HG02840 (cell line): ENCODE data around the gene MTHFR.

ENCODE experiments used
- ATAC-seq: cut with Tn5 transposase; IDR thresholded peaks from one replicate; pipeline ENCODE4 v1.9.1; 2021; ENCODE audit warnings: mild to moderate bottlenecking, moderate library complexity, moderate number of reproducible peaks; ENCODE audit not compliant: unreplicated experiment, low FRiP score

MTHFR gene

GRCh38 chr1:11738096-11738495 is 67.7 kb downstream of the MTHFR start:
- ATAC-seq = no peak

DNA sequence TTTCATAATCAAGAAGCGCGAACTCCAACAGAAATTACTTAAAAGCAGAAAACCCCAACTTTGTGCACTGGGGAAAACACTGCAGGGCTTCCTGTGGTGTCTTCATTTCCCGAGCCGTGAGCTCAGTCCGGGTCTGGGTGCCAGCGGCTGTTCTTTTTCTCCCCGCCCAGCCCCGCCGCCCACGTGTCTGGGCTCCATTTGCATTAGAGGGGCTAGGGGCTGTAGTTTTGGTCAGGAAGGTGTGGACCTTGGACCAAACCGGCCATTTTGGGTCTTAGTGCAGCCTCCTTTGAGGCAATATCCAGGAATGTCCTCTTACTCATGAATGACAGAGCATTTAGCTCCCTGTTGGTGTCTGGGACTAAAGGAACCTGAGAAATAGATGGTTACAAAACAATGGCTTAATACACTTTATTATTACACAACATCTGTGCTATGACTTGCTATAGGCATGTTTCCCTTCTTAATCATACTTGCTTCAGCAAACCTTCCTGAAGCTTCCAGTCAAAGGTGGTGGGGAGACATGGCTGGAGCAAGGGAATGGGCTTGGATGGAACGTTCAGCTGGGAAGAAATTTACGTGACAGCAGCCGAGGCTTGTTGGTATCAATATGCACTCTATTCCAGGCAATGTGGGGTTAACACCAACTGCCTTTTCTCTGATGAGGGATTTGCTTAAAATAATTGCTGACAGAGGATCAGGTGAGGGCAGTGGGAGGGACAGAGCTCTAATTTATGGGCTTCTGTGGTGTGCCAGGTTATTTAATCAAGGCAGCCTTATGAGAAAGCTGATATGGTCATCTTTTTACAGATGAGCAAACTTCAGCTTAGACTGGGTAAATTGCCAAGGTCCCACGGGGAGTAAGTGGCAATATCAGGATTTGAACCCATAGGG is 68.8 kb downstream of the MTHFR start:
- ATAC-seq = no peak

DNA sequence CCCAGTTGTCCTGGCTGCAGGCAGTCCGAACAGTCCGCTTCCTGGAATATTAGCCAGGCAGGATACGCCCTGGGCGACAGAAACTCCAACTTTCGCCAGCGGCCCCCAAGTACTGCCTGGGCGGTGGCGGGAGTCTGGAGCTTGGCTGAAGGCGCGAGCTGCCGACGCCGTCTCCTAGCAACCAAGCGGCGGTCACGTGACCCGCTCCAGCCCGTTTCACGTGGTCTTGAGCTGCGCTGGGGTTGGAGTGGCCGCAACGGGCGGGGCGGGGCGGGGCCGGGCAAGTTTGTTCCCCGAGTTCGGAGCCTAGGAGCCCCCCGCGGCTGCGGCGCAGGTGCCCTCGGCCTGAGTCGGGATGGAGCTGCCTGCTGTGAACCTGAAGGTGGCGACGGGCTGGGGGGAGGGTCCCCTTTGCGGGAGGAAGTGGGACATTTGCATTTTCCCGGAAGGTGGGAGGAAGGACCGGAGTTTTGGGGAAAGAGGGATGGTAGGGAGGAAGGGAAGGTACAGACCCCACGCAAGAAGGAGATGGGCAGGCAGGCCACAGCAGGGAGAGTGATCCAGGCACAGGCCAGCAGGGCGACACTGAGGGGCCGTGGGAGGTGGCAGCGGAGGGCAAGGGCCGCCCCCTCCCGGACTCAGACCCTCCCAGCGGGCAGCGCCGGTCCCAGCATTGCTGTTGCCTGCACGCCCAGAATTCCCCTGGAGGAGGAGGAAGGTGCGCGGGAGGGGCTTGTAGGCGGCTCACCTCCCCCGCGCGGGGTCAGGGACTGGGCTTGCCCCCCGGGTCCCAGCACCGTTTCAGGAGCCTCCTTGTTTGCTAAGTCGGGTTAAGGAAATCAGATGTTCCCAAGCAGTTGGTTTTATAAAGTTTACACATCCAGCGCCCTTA is 69.7 kb downstream of the MTHFR start, which contains the start of gene AGTRAP:
TSS of gene AGTRAP (plus strand) at position 283 of the 892 bp plus-strand sequence. CDS start at position 356, 73 bp downstream.
- ATAC-seq = peak; percentile 70
